K562 (cell line): Measurements from ENCODE around the gene SUPT20HL2. TPM values are rescaled to one million over a fixed set of nuclear protein-coding genes. Genes with fewer than 3 reads are reported as not detected.

Experiments used
- ATAC-seq: fragments of 200-7000 bp; cut with Tn5 transposase; 3 replicates; pipeline ENCODE4 v1.9.1; 2020; ENCODE audit warnings: moderate library complexity
- BruUV-seq: library from RNA; stranded (reverse); fragments of 400-500 nt; replicated peaks from 2 replicates; lab custom pipeline; 2021; lab: Mats Ljungman, UMichigan
- CTCF ChIA-PET: fragments of 300-600 bp; formaldehyde crosslinking; extraction: SDS; loops from one replicate; lab custom pipeline; 2021; ENCODE audit warnings: low intra/inter-chr PET ratio; lab: Yijun Ruan, JAX
- POLR2A ChIA-PET: fragments of 300-600, 350-650 bp; sonication (Branson Sonifier 250); formaldehyde crosslinking; extraction: SDS; loops from one replicate; lab custom pipeline; 2021; ENCODE audit warnings: antibody characterized with exemption, inconsistent platforms; lab: Yijun Ruan, JAX
- DNase-seq, 4 experiments: peaks; one replicate each; pipeline versions ENCODE4 v3.0.0 to v3.0.0-alpha.2; 2011 to 2018; ENCODE audit warnings: low spot score in 3 of 4, mixed read lengths in 3 of 4; ENCODE audit errors: extremely low read depth in 1 of 4
- FAIRE-seq: peaks from 2 replicates; lab custom pipeline; 2011; peaks lifted over from hg19 to GRCh38; lab: Jason Lieb, UNC
- H2AFZ ChIP-seq: 2 replicates; pipeline ENCODE4 v1.6.0; 2011; ENCODE audit warnings: low read depth, low read length, control low read depth, inconsistent platforms
- H3K27ac ChIP-seq: fragments of 200-600 bp; 3 replicates; pipeline ENCODE4 v1.8.0; 2011; ENCODE audit warnings: low read depth, mild to moderate bottlenecking, control low read depth, inconsistent platforms, low read length, moderate library complexity, mixed read lengths; ENCODE audit errors: extremely low read depth
- H3K27me3 ChIP-seq, 2 experiments: fragments of 300-600 bp in 1 of 2; 2 replicates in 1 of 2; 3 replicates in 1 of 2; pipeline versions ENCODE4 v1.6.0 to v1.8.0; 2011; ENCODE audit warnings: inconsistent platforms in 2 of 2, low read length in 2 of 2, mild to moderate bottlenecking in 1 of 2, mixed read lengths in 1 of 2, moderate library complexity in 1 of 2; ENCODE audit not compliant: control insufficient read depth in 2 of 2, insufficient read depth in 2 of 2
- H3K36me3 ChIP-seq: fragments of 300-600 bp; 3 replicates; pipeline ENCODE4 v1.8.0; 2011; ENCODE audit warnings: mild to moderate bottlenecking, low read length, inconsistent platforms; ENCODE audit not compliant: control insufficient read depth, insufficient read depth
- H3K4me1 ChIP-seq, 2 experiments: fragments of 200-600 bp in 1 of 2; replicated peaks in 1 of 2; 2 replicates in 1 of 2; 3 replicates in 1 of 2; pipeline versions ENCODE4 v1.5.1 to v1.8.0; 2011; ENCODE audit warnings: inconsistent platforms in 2 of 2, low read length in 2 of 2, mild to moderate bottlenecking in 1 of 2, mixed read lengths in 1 of 2, moderate library complexity in 1 of 2; ENCODE audit not compliant: control insufficient read depth in 2 of 2, insufficient read depth in 2 of 2
- H3K4me2 ChIP-seq: 2 replicates; pipeline ENCODE4 v1.6.1; 2011; ENCODE audit warnings: low read length, control low read depth, inconsistent platforms, mixed read lengths; ENCODE audit not compliant: insufficient read depth
- H3K4me3 ChIP-seq: fragments of 200-600 bp; sonication (generic), shearing (Covaris generic); 2 replicates; pipeline ENCODE4 v1.5.1; 2016; ENCODE audit warnings: control low read depth, inconsistent platforms
- H3K79me2 ChIP-seq: fragments of 200-600 bp; 3 replicates; pipeline ENCODE4 v1.8.0; 2011; ENCODE audit warnings: low read length, inconsistent platforms; ENCODE audit not compliant: control insufficient read depth, insufficient read depth
- H3K9ac ChIP-seq, 2 experiments: 2 replicates each; pipeline versions ENCODE4 v1.6.0 to v1.6.1; 2011; ENCODE audit warnings: low read depth in 2 of 2, low read length in 2 of 2, control low read depth in 1 of 2, inconsistent platforms in 1 of 2, mild to moderate bottlenecking in 1 of 2, mixed read lengths in 1 of 2; ENCODE audit not compliant: insufficient read depth in 1 of 2
- H3K9me1 ChIP-seq: one replicate; pipeline ENCODE4 v1.6.0; 2011; ENCODE audit warnings: inconsistent platforms, mild to moderate bottlenecking, low read length, moderate library complexity; ENCODE audit not compliant: control insufficient read depth, insufficient read depth
- H3K9me3 ChIP-seq: replicated peaks from 2 replicates; pipeline ENCODE4 v1.5.1; 2011; ENCODE audit warnings: low read depth, low read length, inconsistent platforms; ENCODE audit not compliant: control insufficient read depth, insufficient read depth
- H4K20me1 ChIP-seq: replicated peaks from 2 replicates; pipeline ENCODE4 v1.6.1; 2011; ENCODE audit warnings: low read length, inconsistent platforms, mixed read lengths; ENCODE audit not compliant: control insufficient read depth, insufficient read depth
- CTCF ChIP-seq, 3 experiments: IDR thresholded peaks in 2 of 3; conservative IDR thresholded peaks in 1 of 3; 2 replicates each; pipeline ENCODE4 v1.5.1; 2011 to 2012; ENCODE audit warnings: low read length in 3 of 3, mild to moderate bottlenecking in 3 of 3, control low read depth in 2 of 3, improper control_type of control experiment in 1 of 3, inconsistent platforms in 1 of 3, low read depth in 1 of 3, mixed read lengths in 1 of 3, moderate library complexity in 1 of 3; ENCODE audit not compliant: insufficient read depth in 2 of 3
- RAD21 ChIP-seq, 2 experiments: fragments of 250-450 bp in 1 of 2; fragments of 450-650 bp in 1 of 2; sonication (Bioruptor Pico) in 1 of 2; formaldehyde crosslinking in 1 of 2; IDR thresholded peaks in 1 of 2; conservative IDR thresholded peaks in 1 of 2; 2 replicates each; pipeline versions ENCODE4 v1.4.0 to v1.8.0; 2020 to 2022; ENCODE audit warnings: mild to moderate bottlenecking in 2 of 2, moderate library complexity in 1 of 2
- TBL1XR1 ChIP-seq, 2 experiments: IDR thresholded peaks; 2 replicates each; pipeline ENCODE4 v1.6.1; 2012; ENCODE audit warnings: improper control_type of control experiment in 2 of 2, low read length in 2 of 2, mild to moderate bottlenecking in 1 of 2
- WGBS: fragments of 100-300 bp; shearing (Covaris generic); methylation state at CpG from one replicate; pipeline ENCODE4 v1.1.6; 2016; ENCODE audit warnings: low coverage, mixed read lengths; ENCODE audit not compliant: insufficient coverage; ENCODE audit errors: missing lambda C conversion rate; 5-methylcytosine and 5-hydroxymethylcytosine counted together
- in situ Hi-C: fragments of 300-500 bp; cut with MboI; formaldehyde crosslinking; loops from 4 replicates; pipeline ENCODE4 v1.15.0; 2018; ENCODE audit warnings: inconsistent platforms, mixed read lengths
- intact Hi-C: fragments of 100-400 bp; cut with micrococcal nuclease; formaldehyde crosslinking; loops from 2 replicates; pipeline ENCODE4 v1.14.2; 2022
- polyA plus RNA-seq, 8 experiments: library from polyadenylated mRNA; depleted of rRNA in 4 of 8; stranded (reverse) in 5 of 8; unstranded in 3 of 8; fragments of >200 nt; fragmentation: Nextera tagmentation in 2 of 8; fragmentation: Illumina TruSeq in 1 of 8; extraction: Ambion mirVana in 2 of 8; extraction: Trizol in 1 of 8; gene quantifications; 2 replicates each; pipeline versions ENCODE4 v1.2.1 to v1.2.3, GENCODE V29; 2011 to 2014; ENCODE audit warnings: inconsistent platforms in 1 of 8, missing spikeins in 1 of 8
- total RNA-seq, 7 experiments: library from RNA; depleted of rRNA in 6 of 7; stranded (reverse); fragments of >200 nt in 6 of 7; fragmentation: Illumina TruSeq in 2 of 7; extraction: Trizol in 2 of 7; gene quantifications; 2 replicates each; pipeline versions ENCODE4 v1.2.1 to v1.2.3, GENCODE V29; 2011 to 2021; ENCODE audit warnings: low replicate concordance in 1 of 7

The SUPT20HL2 gene
- total and polyA plus RNA-seq, 9 of the 15 experiments (the other 6 are each of a cell fraction or from before 2014, with no cell fraction given), result 0.04 TPM; not detected in 8

- Histone ChIP-seq H3K9me1 (no peaks in the 10 kb centered on the region), H3K79me2 (no peaks in the 10 kb centered on the region), H3K4me2 (no peak overlapping the region), H3K9me3 (no peaks in the 10 kb centered on the region), H3K27ac (no peak overlapping the region), H3K9ac (no peak overlapping the region), H4K20me1 (no peaks in the 10 kb centered on the region), H3K4me1 (no peaks in the 10 kb centered on the region; a peak in 1 of 5 replicates), H3K4me3 (no peak overlapping the region), H2AFZ (no peak overlapping the region), H3K36me3 (no peaks in the 10 kb centered on the region), H3K27me3 (peaks cover 2 to 24% of the 10 kb centered on the region in 2 experiments; a peak in 4 of 5 replicates)
- in situ Hi-C loops (no loop called here), intact Hi-C loops (loop anchor here (5.0 kb wide), 1 partner anchor 37 kb away; no protein-coding TSS in a partner anchor)
- WGBS, result 8% methylated on average over 13 of the region's 13 CpGs
- peak; percentile 79 for ATAC-seq
- FAIRE-seq, result no peak
- peak; percentile 37 to 53 (median 40); a peak in 5 of 6 replicates for TF ChIP-seq CTCF (IDR thresholded peaks at IDR 0.05 in 2 of 3, conservative IDR thresholded peaks at IDR 0.05 in 1 of 3; ENCODE audit: insufficient read depth in 2 of 3, low read depth in 1 of 3, low read length in 3 of 3)
- TF ChIP-seq TBL1XR1 (IDR thresholded peaks at IDR 0.05; ENCODE audit: low read length in 2 of 2), result no peak
- peak in 1 of 2 experiments; percentile 39; a peak in 2 of 4 replicates for TF ChIP-seq RAD21 (CRISPR knock-in tag; conservative IDR thresholded peaks at IDR 0.05 in 1 of 2, IDR thresholded peaks at IDR 0.05 in 1 of 2)
- BruUV-seq, result no TSS peak
- DNase-seq, result peak in 2 of 4 experiments; percentile 12 to 35
- POLR2A ChIA-PET, result no interaction called here
- CTCF ChIA-PET, result no interaction called here
Observed at GRCh38 chrX:24294619-24295018, 19.2 kb downstream of the SUPT20HL2 start.
